HG02884 (cell line): ENCODE measurements around the gene SH3RF3.

Experiments used
- ATAC-seq: cut with Tn5 transposase; IDR thresholded peaks from one replicate; pipeline ENCODE4 v1.9.1; 2021; ENCODE audit warnings: mild to moderate bottlenecking, moderate library complexity; ENCODE audit not compliant: unreplicated experiment

Gene SH3RF3

GRCh38 chr2:109297566-109298490 is 168.8 kb downstream of the SH3RF3 start:
- ATAC-seq = no peak

- ATAC-seq = no peak
These were observed 169.8 kb downstream of the SH3RF3 start for GRCh38 chr2:109298851-109299250.

- no peak for ATAC-seq
These were observed 170.5 kb downstream of the SH3RF3 start for GRCh38 chr2:109299536-109299935.

GRCh38 chr2:109300582-109300981 is 171.6 kb downstream of the SH3RF3 start:
- no peak for ATAC-seq

GRCh38 chr2:109301746-109302145 is 172.7 kb downstream of the SH3RF3 start:
- no peak for ATAC-seq

- no peak for ATAC-seq
These were observed 173.3 kb downstream of the SH3RF3 start for GRCh38 chr2:109302319-109302718.

GRCh38 chr2:109304242-109304641 is 175.2 kb downstream of the SH3RF3 start:
- no peak for ATAC-seq

- ATAC-seq = no peak
These were observed 175.9 kb downstream of the SH3RF3 start for GRCh38 chr2:109304731-109305470.

GRCh38 chr2:109305490-109306167 is 176.6 kb downstream of the SH3RF3 start:
- no peak for ATAC-seq

- no peak for ATAC-seq
These were observed 177.2 kb downstream of the SH3RF3 start for GRCh38 chr2:109306190-109306589.

- no peak for ATAC-seq
These were observed 182.8 kb downstream of the SH3RF3 start for GRCh38 chr2:109311771-109312170.

GRCh38 chr2:109312902-109313301 is 183.9 kb downstream of the SH3RF3 start:
- ATAC-seq = no peak

GRCh38 chr2:109313343-109313742 is 184.3 kb downstream of the SH3RF3 start:
- no peak for ATAC-seq

- no peak for ATAC-seq
These were observed 187.1 kb downstream of the SH3RF3 start for GRCh38 chr2:109316091-109316490.

- no peak for ATAC-seq
These were observed 188.6 kb downstream of the SH3RF3 start for GRCh38 chr2:109317471-109318095.

GRCh38 chr2:109318150-109318948 is 189.3 kb downstream of the SH3RF3 start:
- no peak for ATAC-seq

- no peak for ATAC-seq
These were observed 189.9 kb downstream of the SH3RF3 start for GRCh38 chr2:109318949-109319342.

- no peak for ATAC-seq
These were observed 191.4 kb downstream of the SH3RF3 start for GRCh38 chr2:109320195-109320922.

GRCh38 chr2:109321570-109321969 is 192.6 kb downstream of the SH3RF3 start:
- ATAC-seq = no peak
